HG03575 (cell line): ENCODE measurements around the gene STK35.

Source experiments
- ATAC-seq: cut with Tn5 transposase; IDR thresholded peaks from one replicate; pipeline ENCODE4 v1.9.1; 2021; ENCODE audit not compliant: unreplicated experiment, insufficient number of reproducible peaks, low FRiP score; ENCODE audit errors: extremely low read depth

The STK35 gene

GRCh38 chr20:2130062-2130591 lies 28.5 kb downstream of the STK35 start:
- ATAC-seq: no peak

DNA sequence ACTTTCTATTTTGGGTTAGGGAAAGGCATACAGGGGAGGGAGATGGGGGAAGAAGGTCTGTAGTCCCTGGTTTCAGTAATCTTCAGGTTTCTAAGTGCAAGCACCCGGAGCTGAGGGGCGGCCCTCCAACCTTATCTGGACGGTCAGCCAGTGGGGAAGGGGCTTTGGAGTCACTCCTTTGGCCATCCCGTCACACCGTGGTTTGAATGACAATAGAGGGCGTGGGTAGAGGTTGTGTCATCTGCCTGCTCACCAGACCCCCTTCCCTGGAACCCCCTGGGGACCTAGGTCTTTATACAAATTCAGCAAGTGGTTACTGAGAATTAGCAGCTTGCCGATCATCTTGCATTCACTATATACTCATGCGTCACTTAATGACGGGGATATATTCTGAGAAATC lies 29.1 kb downstream of the STK35 start:
- ATAC-seq: no peak

- ATAC-seq: no peak
Measured at GRCh38 chr20:2131366-2131765, 29.7 kb downstream of the STK35 start.

DNA sequence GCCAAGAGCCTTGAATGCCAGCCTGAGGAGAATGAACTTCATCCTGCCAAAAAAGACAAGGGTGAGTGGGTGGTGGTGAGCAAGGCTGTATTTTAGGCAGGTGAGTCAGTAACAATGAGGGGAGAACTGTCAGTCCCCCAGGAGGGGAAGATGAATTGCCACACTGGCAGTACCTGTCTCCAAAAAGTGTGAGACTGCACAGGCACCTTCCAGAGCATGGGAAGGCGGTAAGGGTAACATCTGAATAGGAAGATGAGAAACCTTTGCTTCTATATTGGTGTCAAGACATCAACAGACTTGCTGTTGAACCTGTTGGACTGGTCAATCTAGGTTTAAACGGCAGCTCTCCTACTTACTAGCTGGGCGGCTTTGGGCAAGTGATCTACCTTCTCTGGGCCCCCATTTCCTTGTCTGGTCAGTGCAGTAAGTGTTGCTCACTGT lies 30.9 kb downstream of the STK35 start:
- no peak for ATAC-seq

DNA sequence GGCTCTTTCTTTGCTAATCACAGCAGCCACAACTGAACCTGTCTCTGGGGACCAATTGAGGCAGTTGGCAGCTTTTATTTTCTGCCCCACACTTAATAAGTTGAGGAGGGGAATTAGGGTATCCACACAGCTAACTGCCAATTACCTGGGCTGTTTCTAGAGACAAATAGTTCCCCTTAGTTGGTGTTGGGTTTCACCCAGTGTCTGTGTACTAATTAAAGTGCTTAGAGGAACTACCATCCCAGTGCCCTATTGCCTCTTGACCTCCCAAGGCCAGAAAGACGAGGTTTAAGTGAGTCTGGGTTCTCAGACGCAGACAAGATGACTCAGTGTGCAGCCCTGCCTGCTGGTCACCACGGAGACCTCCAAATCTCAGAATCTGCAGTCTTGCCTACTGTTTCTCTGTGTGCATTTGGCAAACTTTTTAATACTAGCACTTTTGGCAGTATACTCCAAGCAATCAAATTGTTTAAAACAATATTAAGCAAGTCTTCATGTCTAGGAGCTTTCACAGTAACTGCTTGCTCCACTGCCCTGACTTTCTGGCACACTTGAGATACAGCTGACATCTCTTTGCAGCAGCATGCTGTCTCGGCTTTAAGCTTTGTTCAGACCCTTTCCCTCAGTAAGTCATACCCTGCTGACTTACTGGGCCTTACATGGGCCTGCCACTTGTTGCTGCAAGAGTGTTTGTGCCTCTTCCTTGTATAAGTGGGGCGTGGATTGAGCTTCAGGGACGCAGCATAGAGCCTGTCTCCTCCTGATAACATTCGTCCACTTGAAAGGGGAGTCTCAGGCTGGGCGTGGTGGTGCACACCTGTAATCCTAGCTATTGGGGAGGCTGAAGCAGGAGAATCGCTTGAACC lies 31.9 kb downstream of the STK35 start:
- no peak for ATAC-seq

DNA sequence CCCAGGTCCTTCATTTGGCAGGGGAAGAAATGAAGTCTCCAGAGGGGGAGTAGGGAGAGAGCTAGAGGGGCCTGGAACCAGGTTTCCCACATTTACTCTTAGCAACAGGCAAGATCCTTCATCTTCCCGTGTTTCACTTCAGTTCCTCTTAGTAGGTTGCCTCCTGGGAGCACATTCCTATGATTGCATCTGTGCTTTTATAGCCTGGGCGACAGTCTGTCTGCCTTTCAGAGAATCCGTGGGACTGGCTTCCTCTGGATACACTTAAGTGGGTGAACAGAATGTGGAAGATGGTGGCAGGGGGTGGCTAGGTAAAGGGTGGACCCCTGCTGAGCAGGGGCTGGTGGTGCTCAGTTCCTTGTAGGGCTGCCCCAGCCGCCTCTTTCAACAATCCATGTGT lies 33.4 kb downstream of the STK35 start:
- no peak for ATAC-seq

DNA sequence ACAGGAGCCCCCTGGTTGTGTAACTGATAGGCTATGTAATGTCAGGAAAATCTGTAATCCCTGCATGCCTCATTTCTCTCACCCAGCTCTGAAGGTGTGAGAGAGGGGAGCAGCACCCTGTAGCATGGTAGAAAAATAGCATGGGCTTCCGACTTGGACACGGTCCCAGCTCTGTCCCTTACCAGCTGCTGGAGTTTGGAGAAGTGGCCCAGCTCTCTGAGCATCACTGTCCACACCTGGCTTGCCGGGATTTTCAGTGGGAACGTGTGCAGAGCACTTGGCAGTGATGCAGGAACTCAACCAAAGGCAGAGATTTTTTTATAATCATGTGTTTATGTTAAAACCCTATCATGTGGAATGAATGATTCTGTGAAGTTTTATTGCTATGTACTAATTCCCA lies 34.6 kb downstream of the STK35 start:
- ATAC-seq: no peak

- no peak for ATAC-seq
Measured at GRCh38 chr20:2137552-2138201, 36.0 kb downstream of the STK35 start.

DNA sequence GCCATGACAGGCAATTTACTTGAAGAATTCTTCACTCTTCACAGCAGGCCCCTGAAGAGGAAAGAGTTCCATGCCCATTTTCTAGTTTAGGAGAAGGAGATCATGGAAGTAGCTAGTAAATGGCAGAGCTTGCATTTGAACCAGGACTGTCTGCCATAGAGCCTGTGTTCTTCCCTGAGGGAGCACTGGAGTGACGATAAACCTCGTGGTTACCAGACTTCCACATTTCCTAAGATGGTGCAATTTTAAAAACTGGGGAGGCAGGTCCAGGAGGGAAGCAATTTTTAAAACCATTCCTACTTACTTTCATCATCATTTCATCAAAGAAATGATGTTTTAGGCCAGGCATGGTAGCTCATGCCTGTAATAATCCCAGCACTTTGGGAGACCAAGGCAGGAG lies 36.8 kb downstream of the STK35 start:
- ATAC-seq: no peak

DNA sequence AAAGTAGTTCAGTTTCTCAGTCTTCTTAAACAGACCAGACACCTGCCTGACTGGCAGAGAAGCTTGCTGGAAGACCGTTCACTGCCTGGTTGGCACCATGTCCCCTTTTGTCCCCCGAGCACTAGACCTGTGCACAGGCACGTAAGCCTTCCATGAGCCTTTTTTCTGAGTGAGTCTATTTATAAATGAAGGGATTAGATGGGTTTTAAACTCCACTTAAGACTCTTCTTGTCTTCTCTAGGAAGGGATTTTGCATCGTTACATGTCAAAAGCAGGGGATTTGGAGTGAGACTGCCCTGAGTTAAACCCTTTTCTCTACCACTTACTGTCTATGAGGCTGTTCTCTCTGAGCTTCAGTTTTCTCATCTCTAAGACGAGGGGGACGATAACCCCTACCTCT lies 37.6 kb downstream of the STK35 start:
- ATAC-seq: no peak

- no peak for ATAC-seq
Measured at GRCh38 chr20:2139736-2140135, 38.1 kb downstream of the STK35 start.

DNA sequence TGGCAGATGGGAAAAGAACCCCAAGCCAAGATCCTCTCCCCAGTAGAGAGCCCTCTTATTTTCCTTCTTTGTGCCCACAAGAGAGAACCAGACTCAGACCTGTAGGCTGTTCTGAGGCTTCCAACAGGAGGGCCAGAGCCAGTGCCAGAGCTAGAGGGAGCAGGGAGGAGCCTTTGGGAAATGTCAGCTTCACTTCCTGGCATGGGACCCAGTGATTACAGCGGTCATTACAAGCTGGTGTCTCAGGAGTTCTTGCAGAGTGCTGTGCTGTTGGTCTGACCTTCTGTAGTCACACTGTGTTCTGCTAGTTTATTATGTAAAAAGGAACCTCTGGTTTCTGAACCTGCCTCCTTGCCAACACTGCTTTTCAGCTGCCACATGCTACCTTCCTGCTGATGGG lies 38.9 kb downstream of the STK35 start:
- no peak for ATAC-seq

DNA sequence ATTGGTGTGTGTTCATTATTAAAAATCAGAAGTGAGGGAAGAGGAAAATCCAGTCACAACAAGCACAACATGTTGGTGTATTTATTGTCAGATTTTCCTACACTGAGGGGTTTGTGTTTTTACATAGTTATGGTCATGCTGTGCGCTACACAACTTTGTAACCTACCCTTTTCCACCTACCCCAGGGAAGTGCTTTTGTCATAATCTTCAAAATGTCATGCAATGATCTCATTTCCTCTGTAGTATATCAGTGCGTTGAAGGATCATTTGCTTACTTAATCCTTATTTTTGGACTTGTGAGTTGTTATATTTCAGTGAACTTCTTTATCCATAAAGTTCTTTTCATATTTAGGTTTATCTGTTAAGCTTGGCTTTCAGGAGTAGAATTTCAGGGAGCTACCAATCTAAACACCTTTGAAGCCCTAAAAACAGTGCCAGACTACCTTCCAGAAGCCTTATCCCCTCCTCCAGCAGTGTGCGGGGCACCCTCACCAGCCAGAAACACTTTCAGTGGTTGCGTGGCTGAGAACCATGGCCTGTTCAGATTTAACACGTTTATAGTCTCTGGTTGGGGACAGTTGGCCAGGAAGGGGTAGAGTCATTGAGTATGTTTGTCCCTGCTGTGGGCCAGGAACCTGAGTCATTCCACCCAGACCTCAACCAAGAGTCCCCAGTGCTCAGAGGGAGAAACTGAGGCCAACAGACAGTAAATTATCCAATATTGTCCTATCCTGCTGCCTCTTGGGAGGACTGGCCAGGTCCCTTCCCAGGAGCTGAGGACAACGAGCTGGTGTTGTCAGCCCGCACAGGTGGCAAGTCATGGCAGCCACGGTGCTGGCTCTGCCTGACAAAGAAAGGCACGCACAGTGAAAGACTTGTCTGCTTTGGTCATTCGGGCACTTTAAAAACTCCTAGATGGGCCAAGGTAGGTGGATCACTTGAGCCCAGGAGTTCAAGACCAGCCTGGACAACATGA lies 40.3 kb downstream of the STK35 start:
- ATAC-seq: no peak

GRCh38 chr20:2142649-2143048 lies 41.0 kb downstream of the STK35 start:
- no peak for ATAC-seq

GRCh38 chr20:2143594-2143993 lies 42.0 kb downstream of the STK35 start:
- ATAC-seq: no peak

DNA sequence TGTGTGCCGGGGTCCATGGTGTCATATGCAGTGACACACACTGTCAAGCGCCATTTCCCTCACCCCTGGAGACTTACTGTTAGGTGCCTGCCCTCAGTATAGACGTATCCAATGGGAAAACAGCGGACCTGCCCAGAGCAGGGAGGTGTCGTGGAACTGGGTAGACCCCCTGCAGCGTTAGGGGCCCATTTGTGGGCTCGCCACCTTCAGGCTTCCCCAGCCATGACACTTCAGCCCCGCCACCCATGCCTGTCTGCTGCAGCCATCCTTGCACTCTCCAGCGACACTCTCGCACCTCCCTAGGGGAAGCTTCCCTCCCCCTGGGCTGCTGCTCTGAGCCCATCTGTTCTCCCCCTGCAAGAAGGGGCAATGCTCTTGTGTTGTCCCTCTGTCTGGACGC lies 43.2 kb downstream of the STK35 start:
- no peak for ATAC-seq

DNA sequence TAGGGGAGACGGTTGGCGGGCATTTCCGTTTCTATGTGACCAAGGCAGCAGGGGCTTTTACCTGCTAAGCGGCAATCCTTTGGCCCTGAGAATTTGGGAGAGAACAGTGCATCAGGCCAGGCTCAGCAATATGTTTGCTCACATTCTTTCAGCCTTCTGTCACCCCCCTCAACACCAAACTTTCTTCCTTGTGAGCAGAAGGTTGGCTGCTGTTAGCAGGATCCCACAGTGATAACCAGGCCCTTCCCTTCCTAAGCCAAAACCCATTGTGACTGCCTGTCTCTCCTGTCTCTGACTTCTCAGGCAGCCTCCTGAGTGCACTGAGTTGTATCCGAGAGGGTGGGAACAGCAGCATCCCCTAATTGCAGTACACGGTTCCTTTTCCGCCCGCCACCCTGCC lies 43.7 kb downstream of the STK35 start:
- no peak for ATAC-seq

DNA sequence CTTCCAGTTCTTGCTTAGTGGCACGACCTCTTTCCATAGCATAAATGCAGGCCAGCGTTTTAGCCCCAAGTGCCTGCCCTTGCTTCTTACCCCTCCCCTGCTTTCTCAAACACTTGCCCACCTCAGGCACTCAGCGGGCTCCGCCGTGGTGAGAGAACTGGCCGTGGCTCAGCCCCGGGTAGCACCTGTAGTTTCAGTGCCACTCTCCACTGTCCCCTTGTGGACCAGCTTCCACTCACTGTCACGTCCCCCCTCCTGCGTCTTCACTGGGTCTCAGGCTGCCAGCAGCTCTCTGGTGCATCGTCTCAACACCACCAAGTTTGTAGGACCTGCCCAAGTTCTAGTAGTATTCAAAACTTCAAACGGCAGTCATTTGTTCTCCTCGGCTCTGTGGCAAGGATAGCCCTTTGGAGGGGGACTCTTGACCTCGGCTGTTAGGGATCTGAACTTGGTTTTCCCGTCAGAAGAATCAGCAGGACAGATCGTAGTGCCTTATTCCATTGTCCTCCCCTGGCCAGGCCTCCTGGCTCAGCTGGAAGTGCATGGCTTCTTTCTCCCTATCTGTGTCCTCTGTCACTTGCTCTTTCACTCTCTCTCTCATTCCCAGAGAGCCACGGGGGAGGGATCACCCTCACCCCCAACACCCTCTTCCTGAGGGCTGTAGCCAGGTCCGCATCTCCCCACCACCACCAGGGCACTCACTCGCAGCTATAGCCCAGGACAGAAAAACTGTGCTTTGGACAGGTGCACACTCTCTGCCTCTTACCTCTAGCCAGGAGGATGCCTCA lies 44.6 kb downstream of the STK35 start:
- ATAC-seq: no peak
